AG09319 (cell line): Measurements from ENCODE around the gene NUMB.

ENCODE experiments used
- DNase-seq: peaks from one replicate; pipeline ENCODE4 v3.0.0-alpha.2; 2010; ENCODE audit warnings: low read depth; ENCODE audit errors: extremely low read depth
- TF ChIP-seq, protein P1 (sequence below): IDR thresholded peaks from 2 replicates; pipeline ENCODE4 v1.5.1; 2011; ENCODE audit warnings: low read depth, mild to moderate bottlenecking, inconsistent platforms, low read length, moderate library complexity

Gene NUMB

DNA sequence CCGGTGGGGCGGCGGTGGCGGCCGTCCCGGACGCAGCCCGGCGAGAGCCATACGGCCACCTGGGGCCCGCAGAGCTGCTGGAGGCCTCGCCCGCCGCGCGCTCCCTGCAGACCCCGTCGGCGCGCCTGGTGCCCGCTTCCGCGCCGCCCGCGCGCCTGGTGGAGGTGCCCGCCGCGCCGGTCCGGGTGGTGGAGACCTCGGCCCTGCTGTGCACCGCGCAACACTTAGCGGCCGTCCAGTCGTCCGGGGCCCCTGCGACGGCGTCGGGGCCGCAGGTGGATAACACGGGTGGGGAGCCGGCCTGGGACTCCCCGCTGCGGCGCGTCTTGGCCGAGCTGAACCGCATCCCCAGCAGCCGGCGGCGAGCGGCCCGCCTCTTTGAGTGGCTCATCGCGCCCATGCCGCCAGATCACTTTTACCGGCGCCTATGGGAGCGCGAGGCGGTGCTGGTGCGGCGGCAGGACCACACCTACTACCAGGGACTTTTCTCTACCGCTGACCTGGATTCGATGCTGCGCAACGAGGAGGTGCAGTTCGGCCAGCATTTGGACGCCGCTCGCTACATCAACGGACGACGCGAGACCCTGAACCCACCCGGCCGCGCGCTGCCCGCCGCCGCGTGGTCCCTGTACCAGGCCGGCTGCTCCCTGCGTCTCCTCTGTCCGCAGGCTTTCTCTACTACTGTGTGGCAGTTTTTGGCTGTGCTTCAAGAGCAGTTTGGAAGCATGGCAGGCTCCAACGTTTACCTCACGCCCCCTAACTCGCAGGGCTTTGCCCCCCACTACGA is 33.1 kb upstream of the NUMB start:
- DNase-seq, result no peak
- TF ChIP-seq, protein P1, sequence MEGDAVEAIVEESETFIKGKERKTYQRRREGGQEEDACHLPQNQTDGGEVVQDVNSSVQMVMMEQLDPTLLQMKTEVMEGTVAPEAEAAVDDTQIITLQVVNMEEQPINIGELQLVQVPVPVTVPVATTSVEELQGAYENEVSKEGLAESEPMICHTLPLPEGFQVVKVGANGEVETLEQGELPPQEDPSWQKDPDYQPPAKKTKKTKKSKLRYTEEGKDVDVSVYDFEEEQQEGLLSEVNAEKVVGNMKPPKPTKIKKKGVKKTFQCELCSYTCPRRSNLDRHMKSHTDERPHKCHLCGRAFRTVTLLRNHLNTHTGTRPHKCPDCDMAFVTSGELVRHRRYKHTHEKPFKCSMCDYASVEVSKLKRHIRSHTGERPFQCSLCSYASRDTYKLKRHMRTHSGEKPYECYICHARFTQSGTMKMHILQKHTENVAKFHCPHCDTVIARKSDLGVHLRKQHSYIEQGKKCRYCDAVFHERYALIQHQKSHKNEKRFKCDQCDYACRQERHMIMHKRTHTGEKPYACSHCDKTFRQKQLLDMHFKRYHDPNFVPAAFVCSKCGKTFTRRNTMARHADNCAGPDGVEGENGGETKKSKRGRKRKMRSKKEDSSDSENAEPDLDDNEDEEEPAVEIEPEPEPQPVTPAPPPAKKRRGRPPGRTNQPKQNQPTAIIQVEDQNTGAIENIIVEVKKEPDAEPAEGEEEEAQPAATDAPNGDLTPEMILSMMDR, result no peak

DNA sequence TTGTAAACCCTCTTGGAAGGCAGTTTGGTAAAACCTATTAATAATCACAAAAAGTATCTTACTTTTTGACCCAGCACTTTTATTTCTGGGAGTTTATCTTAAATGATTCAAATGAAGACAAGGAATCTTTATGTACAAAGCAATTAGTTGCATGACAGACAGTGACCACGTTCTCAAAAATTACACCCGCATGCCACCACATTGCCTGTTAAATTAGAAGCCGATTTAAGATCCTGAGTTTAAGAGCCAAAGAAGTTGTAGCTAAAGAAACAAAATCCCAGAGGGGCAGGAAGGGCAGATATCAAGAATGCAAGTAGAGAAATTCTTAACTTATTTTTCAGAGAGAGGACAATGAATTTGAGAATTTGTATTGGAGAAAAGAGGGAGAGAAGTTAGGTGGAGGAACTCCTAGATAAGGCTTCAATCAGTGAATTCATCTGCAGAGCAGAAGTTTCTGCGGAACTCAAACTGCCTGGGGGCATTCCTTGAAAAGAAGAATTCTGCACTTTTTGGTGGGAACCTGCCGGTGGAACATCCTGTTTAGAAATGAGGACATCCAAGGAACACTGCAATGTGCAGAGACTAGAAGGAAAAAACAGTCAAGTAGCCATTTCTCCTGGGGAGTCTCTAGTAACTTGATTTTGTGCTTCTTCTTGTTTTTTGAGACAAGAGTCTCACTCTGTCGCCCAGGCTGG is 31.3 kb upstream of the NUMB start:
- no peak for DNase-seq
- TF ChIP-seq, protein P1, result no peak

DNA sequence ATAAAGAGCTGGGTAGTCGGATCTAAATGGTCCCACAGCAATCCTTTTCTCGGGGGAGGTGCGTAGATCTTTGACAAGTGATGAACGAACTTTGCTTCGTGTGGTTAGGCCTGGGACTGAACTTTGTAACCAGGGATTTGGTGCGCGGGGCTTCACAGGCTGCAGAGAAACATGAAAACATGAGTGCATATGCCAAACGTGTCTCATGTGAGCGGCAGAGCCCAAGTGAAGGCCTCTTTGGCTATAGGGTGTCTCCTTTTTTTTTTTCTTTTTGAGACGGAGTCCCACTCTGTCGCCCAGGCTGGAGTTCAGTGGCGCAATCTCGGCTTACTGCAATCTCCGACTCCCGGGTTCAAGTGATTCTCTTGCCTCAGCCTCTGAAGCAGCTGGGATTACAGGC is 20.3 kb upstream of the NUMB start:
- TF ChIP-seq, protein P1, result no peak
- no peak for DNase-seq

DNA sequence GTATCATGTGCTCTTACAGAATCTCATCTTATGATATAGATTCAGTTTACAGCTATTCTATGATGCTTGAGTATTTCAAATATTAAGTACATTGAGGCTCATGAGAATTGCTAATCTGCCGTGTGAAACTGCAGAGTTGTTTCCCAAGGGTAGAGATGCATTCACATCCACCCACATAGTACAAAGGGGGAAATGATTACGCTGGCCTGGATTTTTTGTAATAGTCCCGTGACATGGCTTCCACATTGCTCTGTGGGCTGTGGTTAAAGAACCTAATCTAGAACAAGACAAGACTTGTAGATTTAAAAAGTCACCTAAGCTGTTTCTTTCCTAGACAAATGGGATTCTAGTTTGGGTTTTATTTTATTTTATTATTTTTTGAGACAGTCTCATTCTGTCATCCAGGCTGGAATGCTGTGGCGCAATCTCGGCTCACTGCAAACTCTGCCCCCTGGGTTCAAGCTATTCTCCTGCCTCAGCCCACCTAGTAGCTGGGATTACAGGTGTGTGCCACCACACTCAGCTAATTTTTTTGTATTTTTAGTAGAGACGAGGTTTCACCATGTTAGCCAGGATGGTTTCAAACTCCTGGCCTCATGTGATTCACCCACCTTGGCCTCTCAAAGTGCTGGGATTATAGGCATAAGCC is 19.4 kb upstream of the NUMB start:
- DNase-seq, result no peak
- TF ChIP-seq, protein P1, result no peak

DNA sequence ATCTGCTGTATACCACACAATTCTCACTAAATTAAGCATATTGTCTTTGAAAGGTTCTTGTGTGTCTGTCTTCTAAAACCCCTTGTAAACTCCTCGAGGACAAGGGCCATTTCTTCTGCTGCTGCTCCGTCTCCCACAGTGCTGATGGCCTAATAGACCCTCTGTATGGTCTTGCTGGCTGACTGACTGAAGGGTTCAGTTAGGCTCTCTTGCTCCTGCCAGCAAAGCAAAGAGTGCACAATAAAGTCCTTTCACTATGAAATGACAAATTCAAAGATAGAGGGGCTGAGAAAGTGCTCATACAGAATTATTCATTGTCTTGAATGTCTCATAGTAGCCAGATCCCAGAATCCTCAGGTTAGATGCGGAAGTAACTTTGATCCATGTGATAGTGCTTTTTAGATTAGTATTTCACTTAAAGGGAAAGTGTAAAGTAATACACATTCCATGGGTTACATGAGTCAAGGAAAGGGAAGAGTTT is 18.1 kb upstream of the NUMB start:
- no peak for DNase-seq
- TF ChIP-seq, protein P1, result no peak

DNA sequence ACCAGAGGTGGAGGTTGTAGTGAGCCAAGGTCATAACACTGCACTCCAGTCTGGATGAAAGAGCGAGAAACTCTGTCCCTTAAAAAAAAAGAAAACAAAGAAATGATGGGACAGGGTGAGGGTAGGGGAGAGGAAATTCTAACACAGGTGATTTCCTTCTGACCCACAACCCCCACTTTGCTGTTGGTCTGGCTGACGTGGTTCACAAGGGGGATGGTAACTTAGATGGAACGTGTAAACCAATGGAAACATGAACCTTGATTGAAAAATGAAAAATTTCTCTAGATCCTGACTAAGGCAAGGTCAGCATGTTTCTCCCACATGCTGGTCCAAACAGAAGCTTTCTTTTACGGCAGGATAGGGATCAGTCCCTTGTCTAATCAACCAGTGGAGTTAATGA is 16.6 kb upstream of the NUMB start:
- TF ChIP-seq, protein P1, result no peak

More for the DNA sequence above, 16.6 kb upstream of the NUMB start:
- DNase-seq, result no peak
